Kidney (tissue), 14 donors: ENCODE results near the gene ESYT2. TPM values are rescaled to one million over a fixed set of nuclear protein-coding genes. Genes with fewer than 3 reads are reported as not detected.

Experiments
- DNase-seq, 5 donors: peaks; one replicate each; pipeline ENCODE4 v3.0.0-alpha.2; 2013 to 2020
- FAIRE-seq: peaks from 2 replicates; lab custom pipeline; 2012; peaks lifted over from hg19 to GRCh38; lab: Jason Lieb, UNC
- H3K27ac ChIP-seq, 2 donors: one replicate each; pipeline ENCODE4 v1.7.0; 2013; ENCODE audit warnings: low read depth in 2 of 2, low read length in 2 of 2, inconsistent platforms in 1 of 2
- H3K27me3 ChIP-seq: one replicate; pipeline ENCODE4 v1.7.1; 2013; ENCODE audit warnings: low read length, inconsistent platforms; ENCODE audit not compliant: control insufficient read depth, insufficient read depth
- H3K36me3 ChIP-seq, 3 donors: one replicate each; pipeline versions ENCODE4 v1.7.0 to v1.7.1; 2013; ENCODE audit warnings: low read length in 3 of 3, control low read depth in 1 of 3, inconsistent platforms in 1 of 3; ENCODE audit not compliant: insufficient read depth in 3 of 3, control insufficient read depth in 2 of 3
- H3K4me1 ChIP-seq, 3 donors: one replicate each; pipeline versions ENCODE4 v1.7.0 to v1.7.1; 2013; ENCODE audit warnings: low read length in 3 of 3, inconsistent platforms in 1 of 3, low read depth in 1 of 3; ENCODE audit not compliant: control insufficient read depth in 2 of 3, insufficient read depth in 2 of 3
- H3K4me3 ChIP-seq, 3 donors: one replicate each; pipeline versions ENCODE4 v1.7.0 to v1.8.1; 2013; ENCODE audit warnings: low read length in 3 of 3, control low read depth in 1 of 3, inconsistent platforms in 1 of 3
- H3K9ac ChIP-seq, 3 donors: one replicate each; pipeline versions ENCODE4 v1.7.0 to v1.7.1; 2013; ENCODE audit warnings: low read length in 3 of 3, control low read depth in 1 of 3, inconsistent platforms in 1 of 3
- H3K9me3 ChIP-seq, 3 donors: one replicate each; pipeline versions ENCODE4 v1.7.0 to v1.7.1; 2013; ENCODE audit warnings: low read length in 3 of 3, control low read depth in 1 of 3, inconsistent platforms in 1 of 3; ENCODE audit not compliant: control insufficient read depth in 2 of 3, insufficient read depth in 1 of 3
- CTCF ChIP-seq: IDR thresholded peaks from 3 replicates; pipeline ENCODE4 v1.5.1; 2012; ENCODE audit warnings: mild to moderate bottlenecking, moderate library complexity, borderline replicate concordance; ENCODE audit not compliant: insufficient read depth; ENCODE audit errors: extremely low read depth
- intact Hi-C: fragments of 100-400 bp; cut with DNase I; formaldehyde crosslinking; loops from one replicate; pipeline ENCODE4 v1.11.1; 2022
- polyA plus RNA-seq: library from polyadenylated mRNA; stranded (reverse); fragments of 350-450 nt; fragmentation: Illumina TruSeq; extraction: RNeasy Lipid Tissue Mini Kit (QIAGEN cat#74804); gene quantifications from one replicate; pipeline ENCODE4 v1.2.3, GENCODE V29; 2014; ENCODE audit warnings: low read depth, low replicate concordance; ENCODE audit not compliant: insufficient read depth
- total RNA-seq: library from RNA; stranded (reverse); fragmentation: NEBNext Ultra II Directional; extraction: Animal tissue kit (Norgen Biotek cat#: 25700); gene quantifications from one replicate; pipeline ENCODE4 v1.2.1, GENCODE V29; 2021
- donor health status: control.
- donor health status: control.
- donor health status: control.
- donor health status: control.
- donor health status: control.
- donor health status: DM: yes; HTN: yes; CAD: no.
- donor health status: Normal renal cell carcinoma (clear cell type).

The ESYT2 gene
- total and polyA plus RNA-seq, 2 donors from 2014 or later, result 19.4 to 95.8 TPM

GRCh38 chr7:158811894-158812293 is 17.4 kb downstream of the ESYT2 start:
- Histone ChIP-seq H3K9ac (no peak overlapping the region), H3K27ac (peak overlapping the region in 1 of 2 donors; percentile 6), H3K27me3 (no peaks in the 10 kb centered on the region), H3K36me3 (peaks cover 0 to 3% (median 0%) of the 10 kb centered on the region in 3 donors), H3K4me3 (no peak overlapping the region), H3K9me3 (no peaks in the 10 kb centered on the region), H3K4me1 (peaks cover 0 to 12% (median 11%) of the 10 kb centered on the region in 3 donors)
- intact Hi-C loops, result no loop called here
- DNase-seq, result no peak
- no peak for FAIRE-seq
- no peak for TF ChIP-seq CTCF

GRCh38 chr7:158811461-158811860 is 17.8 kb downstream of the ESYT2 start:
- FAIRE-seq (no peak), DNase-seq (no peak)
- TF ChIP-seq CTCF, result no peak
- no peak overlapping the region for H3K27ac ChIP-seq
- H3K4me1 ChIP-seq, result peaks cover 0 to 11% (median 10%) of the 10 kb centered on the region in 3 donors
- H3K9me3 ChIP-seq, result no peaks in the 10 kb centered on the region
- no peak overlapping the region for H3K4me3 ChIP-seq
- peaks cover 0 to 3% (median 0%) of the 10 kb centered on the region in 3 donors for H3K36me3 ChIP-seq
- no peaks in the 10 kb centered on the region for H3K27me3 ChIP-seq
- intact Hi-C loops, result no loop called here
- no peak overlapping the region for H3K9ac ChIP-seq

GRCh38 chr7:158810846-158811245 is 18.5 kb downstream of the ESYT2 start:
- no peak overlapping the region for H3K9ac ChIP-seq
- DNase-seq (no peak), FAIRE-seq (no peak)
- no peaks in the 10 kb centered on the region for H3K27me3 ChIP-seq
- no peak overlapping the region for H3K27ac ChIP-seq
- no peak for TF ChIP-seq CTCF
- no peak overlapping the region for H3K4me3 ChIP-seq
- intact Hi-C loops, result no loop called here
- peaks cover 0 to 5% (median 4%) of the 10 kb centered on the region in 3 donors for H3K4me1 ChIP-seq
- H3K36me3 ChIP-seq, result peaks cover 0 to 3% (median 0%) of the 10 kb centered on the region in 3 donors
- no peaks in the 10 kb centered on the region for H3K9me3 ChIP-seq

- H3K4me1 ChIP-seq, result peaks cover 0 to 5% (median 0%) of the 10 kb centered on the region in 3 donors
- no peaks in the 10 kb centered on the region for H3K27me3 ChIP-seq
- intact Hi-C loops, result no loop called here
- H3K9ac ChIP-seq, result no peak overlapping the region
- no peak overlapping the region for H3K27ac ChIP-seq
- no peaks in the 10 kb centered on the region for H3K9me3 ChIP-seq
- peaks cover 0 to 3% (median 0%) of the 10 kb centered on the region in 3 donors for H3K36me3 ChIP-seq
- H3K4me3 ChIP-seq, result no peak overlapping the region
- no peak for FAIRE-seq
- no peak for TF ChIP-seq CTCF
- no peak for DNase-seq
Measured at GRCh38 chr7:158809596-158809995, 19.7 kb downstream of the ESYT2 start.
